ENCODE data around the gene GUCA2B.

The GUCA2B gene

GRCh38 chr1:42157667-42158066 lies 4.5 kb downstream of the GUCA2B start:
- no peak overlapping the region for H3K4me3 ChIP-seq (ENCODE audit: low read depth, low read length)

GRCh38 chr1:42158189-42158588 lies 5.0 kb downstream of the GUCA2B start:
- H3K4me1 ChIP-seq (ENCODE audit: control insufficient read depth, insufficient read depth, low read length): no peaks in the 10 kb centered on the region
- no peaks in the 10 kb centered on the region for H3K36me3 ChIP-seq (ENCODE audit: control insufficient read depth, insufficient read depth, low read length)
- no peak overlapping the region for H3K4me3 ChIP-seq (ENCODE audit: low read depth, low read length)
- H3K9me3 ChIP-seq (ENCODE audit: control insufficient read depth, insufficient read depth, low read length): no peaks in the 10 kb centered on the region
- no peak overlapping the region for H3K9ac ChIP-seq (ENCODE audit: low read depth, low read length)
- no peaks in the 10 kb centered on the region for H3K27me3 ChIP-seq (ENCODE audit: control insufficient read depth, insufficient read depth, low read length)

More at GRCh38 chr1:42157667-42158066, 4.5 kb downstream of the GUCA2B start:
- H3K9ac ChIP-seq (ENCODE audit: low read depth, low read length): no peak overlapping the region
- H3K4me1 ChIP-seq (ENCODE audit: control insufficient read depth, insufficient read depth, low read length): no peaks in the 10 kb centered on the region
- H3K27me3 ChIP-seq (ENCODE audit: control insufficient read depth, insufficient read depth, low read length): no peaks in the 10 kb centered on the region
- H3K9me3 ChIP-seq (ENCODE audit: control insufficient read depth, insufficient read depth, low read length): no peaks in the 10 kb centered on the region
- no peaks in the 10 kb centered on the region for H3K36me3 ChIP-seq (ENCODE audit: control insufficient read depth, insufficient read depth, low read length)

GRCh38 chr1:42162181-42162580 lies 9.0 kb downstream of the GUCA2B start:
- Histone ChIP-seq H3K9me3 (ENCODE audit: control insufficient read depth, insufficient read depth, low read length) (no peaks in the 10 kb centered on the region), H3K4me3 (ENCODE audit: low read depth, low read length) (no peak overlapping the region), H3K27me3 (ENCODE audit: control insufficient read depth, insufficient read depth, low read length) (no peaks in the 10 kb centered on the region), H3K4me1 (ENCODE audit: control insufficient read depth, insufficient read depth, low read length) (no peaks in the 10 kb centered on the region), H3K9ac (ENCODE audit: low read depth, low read length) (no peak overlapping the region), H3K36me3 (ENCODE audit: control insufficient read depth, insufficient read depth, low read length) (no peaks in the 10 kb centered on the region)

- Histone ChIP-seq H3K9ac (ENCODE audit: low read depth, low read length) (no peak overlapping the region), H3K9me3 (ENCODE audit: control insufficient read depth, insufficient read depth, low read length) (no peaks in the 10 kb centered on the region), H3K36me3 (ENCODE audit: control insufficient read depth, insufficient read depth, low read length) (no peaks in the 10 kb centered on the region), H3K4me3 (ENCODE audit: low read depth, low read length) (no peak overlapping the region), H3K4me1 (ENCODE audit: control insufficient read depth, insufficient read depth, low read length) (no peaks in the 10 kb centered on the region), H3K27me3 (ENCODE audit: control insufficient read depth, insufficient read depth, low read length) (no peaks in the 10 kb centered on the region)
Measured at GRCh38 chr1:42163114-42163513, 9.9 kb downstream of the GUCA2B start.

- no peaks in the 10 kb centered on the region for H3K27me3 ChIP-seq (ENCODE audit: control insufficient read depth, insufficient read depth, low read length)
- no peak overlapping the region for H3K9ac ChIP-seq (ENCODE audit: low read depth, low read length)
- no peaks in the 10 kb centered on the region for H3K36me3 ChIP-seq (ENCODE audit: control insufficient read depth, insufficient read depth, low read length)
- no peak overlapping the region for H3K4me3 ChIP-seq (ENCODE audit: low read depth, low read length)
- H3K9me3 ChIP-seq (ENCODE audit: control insufficient read depth, insufficient read depth, low read length): no peaks in the 10 kb centered on the region
- H3K4me1 ChIP-seq (ENCODE audit: control insufficient read depth, insufficient read depth, low read length): no peaks in the 10 kb centered on the region
Measured at GRCh38 chr1:42163536-42164503, 10.6 kb downstream of the GUCA2B start.

GRCh38 chr1:42164551-42165420 lies 11.6 kb downstream of the GUCA2B start, which contains the start of gene GUCA2A:
Gene GUCA2A (minus strand): TSS chr1:42164745. CDS start chr1:42164712, 33 bp downstream.
- no peaks in the 10 kb centered on the region for H3K36me3 ChIP-seq (ENCODE audit: control insufficient read depth, insufficient read depth, low read length)
- no peak within 1 kb of the TSS for H3K4me3 ChIP-seq (ENCODE audit: low read depth, low read length)
- no peaks in the 10 kb centered on the region for H3K4me1 ChIP-seq (ENCODE audit: control insufficient read depth, insufficient read depth, low read length)
- H3K9ac ChIP-seq (ENCODE audit: low read depth, low read length): no peak within 1 kb of the TSS
- H3K27me3 ChIP-seq (ENCODE audit: control insufficient read depth, insufficient read depth, low read length): no peaks in the 10 kb centered on the region
- no peaks in the 10 kb centered on the region for H3K9me3 ChIP-seq (ENCODE audit: control insufficient read depth, insufficient read depth, low read length)

- no peak overlapping the region for H3K4me3 ChIP-seq (ENCODE audit: low read depth, low read length)
- H3K27me3 ChIP-seq (ENCODE audit: control insufficient read depth, insufficient read depth, low read length): no peaks in the 10 kb centered on the region
- no peaks in the 10 kb centered on the region for H3K36me3 ChIP-seq (ENCODE audit: control insufficient read depth, insufficient read depth, low read length)
- H3K9ac ChIP-seq (ENCODE audit: low read depth, low read length): no peak overlapping the region
- no peaks in the 10 kb centered on the region for H3K4me1 ChIP-seq (ENCODE audit: control insufficient read depth, insufficient read depth, low read length)
- H3K9me3 ChIP-seq (ENCODE audit: control insufficient read depth, insufficient read depth, low read length): no peaks in the 10 kb centered on the region
Measured at GRCh38 chr1:42165511-42166210, 12.5 kb downstream of the GUCA2B start.

- no peak overlapping the region for H3K4me3 ChIP-seq (ENCODE audit: low read depth, low read length)
- no peaks in the 10 kb centered on the region for H3K27me3 ChIP-seq (ENCODE audit: control insufficient read depth, insufficient read depth, low read length)
- H3K36me3 ChIP-seq (ENCODE audit: control insufficient read depth, insufficient read depth, low read length): no peaks in the 10 kb centered on the region
- H3K9me3 ChIP-seq (ENCODE audit: control insufficient read depth, insufficient read depth, low read length): no peaks in the 10 kb centered on the region
- no peak overlapping the region for H3K9ac ChIP-seq (ENCODE audit: low read depth, low read length)
- H3K4me1 ChIP-seq (ENCODE audit: control insufficient read depth, insufficient read depth, low read length): no peaks in the 10 kb centered on the region
Measured at GRCh38 chr1:42167611-42168390, 14.6 kb downstream of the GUCA2B start.

GRCh38 chr1:42168391-42168670 lies 15.1 kb downstream of the GUCA2B start:
- Histone ChIP-seq H3K4me3 (ENCODE audit: low read depth, low read length) (no peak overlapping the region), H3K36me3 (ENCODE audit: control insufficient read depth, insufficient read depth, low read length) (no peaks in the 10 kb centered on the region), H3K9me3 (ENCODE audit: control insufficient read depth, insufficient read depth, low read length) (no peaks in the 10 kb centered on the region), H3K27me3 (ENCODE audit: control insufficient read depth, insufficient read depth, low read length) (no peaks in the 10 kb centered on the region), H3K9ac (ENCODE audit: low read depth, low read length) (no peak overlapping the region), H3K4me1 (ENCODE audit: control insufficient read depth, insufficient read depth, low read length) (no peaks in the 10 kb centered on the region)

- Histone ChIP-seq H3K9ac (ENCODE audit: low read depth, low read length) (no peak overlapping the region), H3K27me3 (ENCODE audit: control insufficient read depth, insufficient read depth, low read length) (no peaks in the 10 kb centered on the region), H3K9me3 (ENCODE audit: control insufficient read depth, insufficient read depth, low read length) (no peaks in the 10 kb centered on the region), H3K4me3 (ENCODE audit: low read depth, low read length) (no peak overlapping the region), H3K4me1 (ENCODE audit: control insufficient read depth, insufficient read depth, low read length) (no peaks in the 10 kb centered on the region), H3K36me3 (ENCODE audit: control insufficient read depth, insufficient read depth, low read length) (no peaks in the 10 kb centered on the region)
Measured at GRCh38 chr1:42168763-42169162, 15.6 kb downstream of the GUCA2B start.
